Loucy (cell line): Measurements from ENCODE around the gene ADARB2.

Experiments
- EZH2phosphoT487 ChIP-seq: fragments of 200-600 bp; IDR thresholded peaks from 2 replicates; pipeline ENCODE4 v1.6.1; 2018; ENCODE audit warnings: antibody characterized with exemption, mild to moderate bottlenecking, moderate library complexity, borderline replicate concordance
- TF ChIP-seq, protein P1 (sequence below): fragments of 200-600 bp; sonication (generic); conservative IDR thresholded peaks from 2 replicates; pipeline ENCODE4 v1.5.1; 2014; ENCODE audit warnings: mild to moderate bottlenecking, antibody characterized with exemption, low read length

DNA sequence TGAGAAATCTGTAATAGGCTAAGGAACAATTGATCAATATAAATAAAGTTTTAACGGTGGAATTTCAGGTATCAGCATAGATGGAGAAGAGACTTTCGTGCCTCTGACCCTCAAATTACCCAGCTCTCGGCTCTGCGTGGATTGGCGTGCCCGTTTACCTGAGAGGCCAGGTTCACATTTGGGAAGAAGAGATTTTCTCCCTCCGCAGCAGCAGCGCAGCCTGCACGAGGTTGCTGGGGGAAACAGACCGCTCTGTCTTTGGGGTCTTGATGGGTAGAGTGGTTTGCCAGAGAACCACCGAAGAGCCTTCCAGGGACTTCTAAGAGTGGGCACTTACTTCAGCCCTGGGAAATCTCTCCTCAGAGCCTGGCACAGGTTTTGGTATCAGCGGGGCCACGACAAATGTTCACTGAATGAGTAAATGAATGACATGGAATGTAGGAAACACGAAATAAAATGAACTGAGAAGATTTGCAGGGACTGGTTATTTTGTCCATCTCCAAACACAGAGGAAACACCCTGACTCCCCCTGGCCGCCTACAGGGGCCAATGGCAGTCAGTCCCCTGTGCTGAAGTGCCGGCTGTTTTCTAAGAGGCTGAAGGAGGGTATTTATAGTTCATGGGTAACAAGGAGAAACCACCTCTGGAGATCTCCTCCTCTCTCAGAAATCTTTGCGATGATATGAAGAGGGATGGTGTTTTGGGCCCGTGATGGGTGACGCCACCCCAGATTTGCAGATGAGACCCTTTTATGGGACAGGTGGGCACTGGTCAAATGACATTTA, 338.5 kb downstream of the ADARB2 start:
- TF ChIP-seq, protein P1, sequence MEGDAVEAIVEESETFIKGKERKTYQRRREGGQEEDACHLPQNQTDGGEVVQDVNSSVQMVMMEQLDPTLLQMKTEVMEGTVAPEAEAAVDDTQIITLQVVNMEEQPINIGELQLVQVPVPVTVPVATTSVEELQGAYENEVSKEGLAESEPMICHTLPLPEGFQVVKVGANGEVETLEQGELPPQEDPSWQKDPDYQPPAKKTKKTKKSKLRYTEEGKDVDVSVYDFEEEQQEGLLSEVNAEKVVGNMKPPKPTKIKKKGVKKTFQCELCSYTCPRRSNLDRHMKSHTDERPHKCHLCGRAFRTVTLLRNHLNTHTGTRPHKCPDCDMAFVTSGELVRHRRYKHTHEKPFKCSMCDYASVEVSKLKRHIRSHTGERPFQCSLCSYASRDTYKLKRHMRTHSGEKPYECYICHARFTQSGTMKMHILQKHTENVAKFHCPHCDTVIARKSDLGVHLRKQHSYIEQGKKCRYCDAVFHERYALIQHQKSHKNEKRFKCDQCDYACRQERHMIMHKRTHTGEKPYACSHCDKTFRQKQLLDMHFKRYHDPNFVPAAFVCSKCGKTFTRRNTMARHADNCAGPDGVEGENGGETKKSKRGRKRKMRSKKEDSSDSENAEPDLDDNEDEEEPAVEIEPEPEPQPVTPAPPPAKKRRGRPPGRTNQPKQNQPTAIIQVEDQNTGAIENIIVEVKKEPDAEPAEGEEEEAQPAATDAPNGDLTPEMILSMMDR, result no peak
- TF ChIP-seq EZH2phosphoT487, result no peak
